Mammary epithelial cell (primary cell): ENCODE measurements around the gene RHOA.

Experiments
- CTCF ChIP-seq, 2 donors: IDR thresholded peaks in 1 of 2; conservative IDR thresholded peaks in 1 of 2; 2 replicates each; pipeline ENCODE4 v1.5.1; 2011 to 2012; ENCODE audit warnings: inconsistent platforms in 2 of 2, low read length in 2 of 2, mild to moderate bottlenecking in 2 of 2, control low read depth in 1 of 2, low read depth in 1 of 2; ENCODE audit not compliant: insufficient read depth in 1 of 2; ENCODE audit errors: extremely low read depth in 1 of 2
- EZH2 ChIP-seq: IDR thresholded peaks from 2 replicates; pipeline ENCODE4 v1.6.1; 2012; ENCODE audit warnings: low read length, inconsistent platforms, borderline replicate concordance

- no peak for TF ChIP-seq CTCF (conservative IDR thresholded peaks at IDR 0.05 in 1 of 2, IDR thresholded peaks at IDR 0.05 in 1 of 2; ENCODE audit: extremely low read depth in 1 of 2, insufficient read depth in 1 of 2, low read depth in 1 of 2, low read length in 2 of 2)
- TF ChIP-seq EZH2, result no peak
These were observed 33.6 kb upstream of the RHOA start for GRCh38 chr3:49445391-49445790.
